ENCODE measurements around the gene FEN1. TPM values are rescaled to one million over a fixed set of nuclear protein-coding genes. Genes with fewer than 3 reads are reported as not detected.

FEN1 gene
- polyA plus RNA-seq, 2 of the 4 experiments (the other 2 are of a cell fraction) = 38.4 to 105 TPM

DNA sequence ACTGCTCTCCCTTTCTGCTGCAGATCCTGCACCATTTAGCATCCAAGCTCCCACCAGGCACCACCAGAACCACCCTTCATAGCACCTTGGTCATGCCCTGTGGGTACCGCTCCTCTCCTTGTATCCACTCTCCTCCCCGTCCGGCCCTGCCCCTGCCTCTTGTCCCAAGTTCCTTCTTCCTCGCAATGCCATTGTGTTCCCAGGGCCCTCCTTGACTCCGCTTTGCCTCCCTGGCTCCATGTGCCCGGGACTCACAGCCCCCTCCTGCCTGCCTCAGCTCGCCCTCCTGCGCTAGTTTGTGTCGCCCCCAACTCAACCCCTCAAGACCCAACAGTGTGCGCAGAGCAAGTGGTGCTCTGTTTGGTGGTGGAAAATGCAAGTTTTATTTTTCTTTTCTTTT, 46.2 kb downstream of the FEN1 start:
- Histone ChIP-seq H3K27ac (no peak overlapping the region), H3K9me3 (no peaks in the 10 kb centered on the region), H3K4me2 (no peak overlapping the region), H3K4me1 (peaks cover 23% of the 10 kb centered on the region), H3K4me3 (no peak overlapping the region)
- ATAC-seq = no peak
- 97% methylated on average over 10 of the region's 10 CpGs for WGBS (ENCODE audit: missing lambda C conversion rate)
- DNase-seq (ENCODE audit: low read depth in 1 of 2, low spot score in 1 of 2) = no peak
- no peak for FAIRE-seq
- POLR2A ChIA-PET = interaction anchor here (0.9 kb wide), 1 partner anchor 273 kb away, joined by 4 read pairs; no protein-coding TSS in a partner anchor
- CTCF ChIA-PET = interaction anchor here (1.1 to 3.2 kb wide), 2 partner anchors 10 to 42 kb away, joined by 4 to 13 read pairs; partner anchors contain the start of gene FADS2
- TF ChIP-seq PHF8 (IDR thresholded peaks at IDR 0.05; ENCODE audit: borderline replicate concordance, low read depth) = no peak
- no peak for TF ChIP-seq NPAS2 (CRISPR knock-in tag; IDR thresholded peaks at IDR 0.05; ENCODE audit: borderline replicate concordance)
- TF ChIP-seq FOSB (CRISPR knock-in tag; IDR thresholded peaks at IDR 0.05) = no peak
- no peak for TF ChIP-seq FOXS1 (CRISPR knock-in tag; IDR thresholded peaks at IDR 0.05)
- TF ChIP-seq CHD4 (IDR thresholded peaks at IDR 0.05; ENCODE audit: borderline replicate concordance) = no peak
- no peak for TF ChIP-seq ESRRA (IDR thresholded peaks at IDR 0.05; ENCODE audit: borderline replicate concordance, low read length)
- no peak for TF ChIP-seq KDM5A (IDR thresholded peaks at IDR 0.05)
- no peak for TF ChIP-seq JUN (IDR thresholded peaks at IDR 0.05)
- no peak for TF ChIP-seq SREBF2 (IDR thresholded peaks at IDR 0.05)
- no peak for TF ChIP-seq POLR2A (IDR thresholded peaks at IDR 0.05; ENCODE audit: low read length)
- TF ChIP-seq HOXB5 (CRISPR knock-in tag; IDR thresholded peaks at IDR 0.05) = no peak
- no peak for TF ChIP-seq EP300 (IDR thresholded peaks at IDR 0.05)
- TF ChIP-seq RARB (CRISPR knock-in tag; IDR thresholded peaks at IDR 0.05) = no peak
- TF ChIP-seq, protein P1, sequence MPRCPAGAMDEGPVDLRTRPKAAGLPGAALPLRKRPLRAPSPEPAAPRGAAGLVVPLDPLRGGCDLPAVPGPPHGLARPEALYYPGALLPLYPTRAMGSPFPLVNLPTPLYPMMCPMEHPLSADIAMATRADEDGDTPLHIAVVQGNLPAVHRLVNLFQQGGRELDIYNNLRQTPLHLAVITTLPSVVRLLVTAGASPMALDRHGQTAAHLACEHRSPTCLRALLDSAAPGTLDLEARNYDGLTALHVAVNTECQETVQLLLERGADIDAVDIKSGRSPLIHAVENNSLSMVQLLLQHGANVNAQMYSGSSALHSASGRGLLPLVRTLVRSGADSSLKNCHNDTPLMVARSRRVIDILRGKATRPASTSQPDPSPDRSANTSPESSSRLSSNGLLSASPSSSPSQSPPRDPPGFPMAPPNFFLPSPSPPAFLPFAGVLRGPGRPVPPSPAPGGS (IDR thresholded peaks at IDR 0.05) = no peak
- TF ChIP-seq, protein P2, sequence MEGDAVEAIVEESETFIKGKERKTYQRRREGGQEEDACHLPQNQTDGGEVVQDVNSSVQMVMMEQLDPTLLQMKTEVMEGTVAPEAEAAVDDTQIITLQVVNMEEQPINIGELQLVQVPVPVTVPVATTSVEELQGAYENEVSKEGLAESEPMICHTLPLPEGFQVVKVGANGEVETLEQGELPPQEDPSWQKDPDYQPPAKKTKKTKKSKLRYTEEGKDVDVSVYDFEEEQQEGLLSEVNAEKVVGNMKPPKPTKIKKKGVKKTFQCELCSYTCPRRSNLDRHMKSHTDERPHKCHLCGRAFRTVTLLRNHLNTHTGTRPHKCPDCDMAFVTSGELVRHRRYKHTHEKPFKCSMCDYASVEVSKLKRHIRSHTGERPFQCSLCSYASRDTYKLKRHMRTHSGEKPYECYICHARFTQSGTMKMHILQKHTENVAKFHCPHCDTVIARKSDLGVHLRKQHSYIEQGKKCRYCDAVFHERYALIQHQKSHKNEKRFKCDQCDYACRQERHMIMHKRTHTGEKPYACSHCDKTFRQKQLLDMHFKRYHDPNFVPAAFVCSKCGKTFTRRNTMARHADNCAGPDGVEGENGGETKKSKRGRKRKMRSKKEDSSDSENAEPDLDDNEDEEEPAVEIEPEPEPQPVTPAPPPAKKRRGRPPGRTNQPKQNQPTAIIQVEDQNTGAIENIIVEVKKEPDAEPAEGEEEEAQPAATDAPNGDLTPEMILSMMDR (IDR thresholded peaks at IDR 0.05) = no peak
- TF ChIP-seq JUNB (IDR thresholded peaks at IDR 0.05) = no peak
- TF ChIP-seq TFCP2L1 (CRISPR knock-in tag; IDR thresholded peaks at IDR 0.05) = no peak
- no peak for TF ChIP-seq RAD21 (conservative IDR thresholded peaks at IDR 0.05 in 1 of 2, IDR thresholded peaks at IDR 0.05 in 1 of 2)
- no peak for TF ChIP-seq HOXA7 (CRISPR knock-in tag; IDR thresholded peaks at IDR 0.05)
- no peak for TF ChIP-seq POLR2AphosphoS2 (conservative IDR thresholded peaks at IDR 0.05; ENCODE audit: low read length)

DNA sequence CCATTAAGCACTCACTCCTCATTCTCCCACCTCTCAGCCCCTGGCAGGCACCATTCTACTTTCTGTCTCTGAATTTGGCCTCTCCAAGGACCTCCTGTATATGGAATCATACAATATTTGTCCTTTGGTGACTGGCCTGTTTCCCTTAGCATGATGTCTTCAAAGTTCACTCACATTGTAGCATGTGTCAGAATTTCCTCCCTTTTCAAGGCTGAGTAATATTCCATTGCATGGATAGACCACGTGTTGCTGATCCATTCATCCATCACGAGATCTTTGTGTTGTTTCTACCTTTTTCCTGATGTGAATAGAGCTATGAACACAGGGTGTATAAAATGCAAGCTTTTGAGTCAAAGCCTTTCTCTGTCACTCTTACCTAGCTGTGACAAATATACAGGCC, 47.0 kb downstream of the FEN1 start:
- FAIRE-seq (no peak), DNase-seq (ENCODE audit: low read depth in 1 of 2, low spot score in 1 of 2) (no peak), ATAC-seq (no peak)
- Histone ChIP-seq H3K9me3 (no peaks in the 10 kb centered on the region), H3K4me3 (no peak overlapping the region), H3K4me2 (no peak overlapping the region), H3K4me1 (peaks cover 15% of the 10 kb centered on the region), H3K27ac (no peak overlapping the region)
- TF ChIP-seq GATA3 (IDR thresholded peaks at IDR 0.05; ENCODE audit: borderline replicate concordance) = no peak
- no peak for TF ChIP-seq NR3C1 (IDR thresholded peaks at IDR 0.05)
- TF ChIP-seq TP53 (CRISPR knock-in tag; IDR thresholded peaks at IDR 0.05) = no peak
- no peak for TF ChIP-seq CEBPB (IDR thresholded peaks at IDR 0.05)
- TF ChIP-seq, protein P1 (IDR thresholded peaks at IDR 0.05) = no peak
- no peak for TF ChIP-seq KDM1A (IDR thresholded peaks at IDR 0.05; ENCODE audit: low read depth)
- TF ChIP-seq POLR2A (IDR thresholded peaks at IDR 0.05; ENCODE audit: low read length) = no peak
- TF ChIP-seq RFX5 (IDR thresholded peaks at IDR 0.05) = no peak
- WGBS (ENCODE audit: missing lambda C conversion rate) = 95% methylated on average over 2 of the region's 2 CpGs
- POLR2A ChIA-PET = no interaction called here
- CTCF ChIA-PET = interaction anchor here (1.2 kb wide), 1 partner anchor 268 kb away, joined by 6 read pairs; no protein-coding TSS in a partner anchor

All from A549 (cell line).